Heart right ventricle (tissue), 16 donors: ENCODE results near the gene HSDL1. TPM values are rescaled to one million over a fixed set of nuclear protein-coding genes. Genes with fewer than 3 reads are reported as not detected.

Source experiments
- ATAC-seq, 8 donors: fragments of 200-7000 bp; cut with Tn5 transposase; one replicate each; pipeline ENCODE4 v1.9.1; 2020; ENCODE audit warnings: mild to moderate bottlenecking in 8 of 8, moderate library complexity in 8 of 8, moderate number of reproducible peaks in 1 of 8
- DNase-seq, 2 donors: peaks; one replicate each; pipeline ENCODE4 v3.0.0-alpha.2; 2020
- H3K27ac ChIP-seq, 10 donors: fragments of 200-600 bp; sonication (generic) in 2 of 10; one replicate each; pipeline versions ENCODE4 v1.5.0 to v1.8.0; 2020 to 2022; ENCODE audit warnings: mild to moderate bottlenecking in 3 of 10
- H3K27me3 ChIP-seq, 7 donors: fragments of 200-600 bp; one replicate each; pipeline ENCODE4 v1.8.0; 2021 to 2022; ENCODE audit warnings: mild to moderate bottlenecking in 2 of 7
- H3K36me3 ChIP-seq, 9 donors: fragments of 200-600 bp; sonication (generic) in 1 of 9; one replicate each; pipeline versions ENCODE4 v1.5.0 to v1.8.0; 2020 to 2022; ENCODE audit warnings: mild to moderate bottlenecking in 2 of 9
- H3K4me1 ChIP-seq, 9 donors: fragments of 200-600 bp; sonication (generic) in 1 of 9; one replicate each; pipeline versions ENCODE4 v1.5.0 to v1.8.0; 2020 to 2022; ENCODE audit warnings: mild to moderate bottlenecking in 4 of 9
- H3K4me3 ChIP-seq, 10 donors: fragments of 200-600 bp; sonication (generic) in 2 of 10; one replicate each; pipeline versions ENCODE4 v1.5.0 to v1.8.0; 2020 to 2022; ENCODE audit warnings: mild to moderate bottlenecking in 7 of 10, moderate library complexity in 2 of 10
- H3K9me3 ChIP-seq, 11 donors: fragments of 200-600 bp in 10 of 11; sonication (generic) in 2 of 11; one replicate each; pipeline versions ENCODE4 v1.5.0 to v1.8.0; 2013 to 2022; ENCODE audit warnings: mild to moderate bottlenecking in 2 of 11, control low read depth in 1 of 11, moderate library complexity in 1 of 11
- WGBS, 2 donors: extraction: QIAGEN DNeasy Blood & Tissue Kit; methylation state at CpG; one replicate each; pipeline ENCODE4 v1.1.7; 2013; ENCODE audit warnings: inconsistent platforms in 1 of 2; 5-methylcytosine and 5-hydroxymethylcytosine counted together
- intact Hi-C, 10 donors: fragments of 100-400 bp; cut with DNase I; formaldehyde crosslinking; loops; one replicate each; pipeline versions ENCODE4 v1.11.1 to v1.14.2; 2022
- polyA plus RNA-seq, 2 donors: library from polyadenylated mRNA; stranded (reverse); fragments of 200-250 nt; gene quantifications; one replicate each; pipeline ENCODE4 v1.2.3, GENCODE V29; 2013
- total RNA-seq, 10 donors: library from RNA; stranded (reverse); fragmentation: NEBNext Ultra II Directional in 3 of 10; extraction: Animal tissue kit (Norgen Biotek cat#: 25700) in 3 of 10; gene quantifications; one replicate each; pipeline versions ENCODE4 v1.2.1 to v1.2.4, GENCODE V29; 2021 to 2023
- TF ChIP-seq, protein P1 (sequence below), 9 donors: fragments of 200-600 bp; sonication (generic) in 2 of 9; IDR thresholded peaks; one replicate each; pipeline versions ENCODE4 v1.5.0 to v1.8.0; 2021 to 2022; ENCODE audit warnings: antibody characterized with exemption in 9 of 9, mild to moderate bottlenecking in 5 of 9, moderate library complexity in 1 of 9
- donor health status: Arrhythmogenic right ventricular cardiomyopathy.
- donor health status: ischemic (EF 13 %, LVEDD 7.1; RV severe dilation, severe dysfunction).
- donor health status: healthy with polysubstance abuse.
- donor health status: DM: no; HTN: yes; CAD: no.
- donor health status: DM: no; HTN: no; CAD: no.
- donor health status: ischemic (EF 25% LVEDD 6.9; RV normal size, moderate dysfunction).
- donor health status: ischemic (EF 25% LVEDD 5.7; RV mildly dilated, moderate dysfunction).
- donor health status: healthy.
- donor health status: DM: yes; HTN: yes; CAD: no.
- donor health status: Ischemic cardiomyopathy.
- donor health status: ischemic (EF 35%, LVEDD 5.7; RV mildly dilated, moderate dysfunction).
- donor health status: nonischemic (EF 11% LVEDD 7.7; RV severe dilation, severe dysfunction).
- donor health status: DM: yes; HTN: yes; CAD: no.
- donor health status: PGD.
- donor health status: ischemic (EF 29% LVEDD 5.4; RV normal size, mild dysfunction).
- donor health status: nonischemic (EF 23%, LVEDD 6.1; RV moderate dilation, normal function).

The HSDL1 gene
- total and polyA plus RNA-seq, 12 donors, result 9.9 to 38.5 (median 23.0) TPM

GRCh38 chr16:84169765-84170310, 24.9 kb upstream of the HSDL1 start:
- no peak for DNase-seq
- intact Hi-C loops, result loop anchor here in 2 of 10 donors (10.0 kb wide), 2 partner anchors 85 to 205 kb away; partner anchors contain the start of gene NECAB2 (in 2 of the 2)
- H3K4me3 ChIP-seq, result no peak overlapping the region
- no peak overlapping the region for H3K27ac ChIP-seq
- peaks cover 0 to 30% (median 7%) of the 10 kb centered on the region in 7 donors for H3K27me3 ChIP-seq
- peaks cover 0 to 2% (median 0%) of the 10 kb centered on the region in 9 donors for H3K4me1 ChIP-seq
- WGBS, 2 donors, result 73 to 79% methylated on average over 11 of the region's 11 CpGs
- no peaks in the 10 kb centered on the region for H3K36me3 ChIP-seq
- H3K9me3 ChIP-seq, result no peaks in the 10 kb centered on the region
- ATAC-seq, result peak in 1 of 8 donors; percentile 25
- TF ChIP-seq, protein P1, sequence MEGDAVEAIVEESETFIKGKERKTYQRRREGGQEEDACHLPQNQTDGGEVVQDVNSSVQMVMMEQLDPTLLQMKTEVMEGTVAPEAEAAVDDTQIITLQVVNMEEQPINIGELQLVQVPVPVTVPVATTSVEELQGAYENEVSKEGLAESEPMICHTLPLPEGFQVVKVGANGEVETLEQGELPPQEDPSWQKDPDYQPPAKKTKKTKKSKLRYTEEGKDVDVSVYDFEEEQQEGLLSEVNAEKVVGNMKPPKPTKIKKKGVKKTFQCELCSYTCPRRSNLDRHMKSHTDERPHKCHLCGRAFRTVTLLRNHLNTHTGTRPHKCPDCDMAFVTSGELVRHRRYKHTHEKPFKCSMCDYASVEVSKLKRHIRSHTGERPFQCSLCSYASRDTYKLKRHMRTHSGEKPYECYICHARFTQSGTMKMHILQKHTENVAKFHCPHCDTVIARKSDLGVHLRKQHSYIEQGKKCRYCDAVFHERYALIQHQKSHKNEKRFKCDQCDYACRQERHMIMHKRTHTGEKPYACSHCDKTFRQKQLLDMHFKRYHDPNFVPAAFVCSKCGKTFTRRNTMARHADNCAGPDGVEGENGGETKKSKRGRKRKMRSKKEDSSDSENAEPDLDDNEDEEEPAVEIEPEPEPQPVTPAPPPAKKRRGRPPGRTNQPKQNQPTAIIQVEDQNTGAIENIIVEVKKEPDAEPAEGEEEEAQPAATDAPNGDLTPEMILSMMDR (IDR thresholded peaks at IDR 0.05), result no peak

DNA sequence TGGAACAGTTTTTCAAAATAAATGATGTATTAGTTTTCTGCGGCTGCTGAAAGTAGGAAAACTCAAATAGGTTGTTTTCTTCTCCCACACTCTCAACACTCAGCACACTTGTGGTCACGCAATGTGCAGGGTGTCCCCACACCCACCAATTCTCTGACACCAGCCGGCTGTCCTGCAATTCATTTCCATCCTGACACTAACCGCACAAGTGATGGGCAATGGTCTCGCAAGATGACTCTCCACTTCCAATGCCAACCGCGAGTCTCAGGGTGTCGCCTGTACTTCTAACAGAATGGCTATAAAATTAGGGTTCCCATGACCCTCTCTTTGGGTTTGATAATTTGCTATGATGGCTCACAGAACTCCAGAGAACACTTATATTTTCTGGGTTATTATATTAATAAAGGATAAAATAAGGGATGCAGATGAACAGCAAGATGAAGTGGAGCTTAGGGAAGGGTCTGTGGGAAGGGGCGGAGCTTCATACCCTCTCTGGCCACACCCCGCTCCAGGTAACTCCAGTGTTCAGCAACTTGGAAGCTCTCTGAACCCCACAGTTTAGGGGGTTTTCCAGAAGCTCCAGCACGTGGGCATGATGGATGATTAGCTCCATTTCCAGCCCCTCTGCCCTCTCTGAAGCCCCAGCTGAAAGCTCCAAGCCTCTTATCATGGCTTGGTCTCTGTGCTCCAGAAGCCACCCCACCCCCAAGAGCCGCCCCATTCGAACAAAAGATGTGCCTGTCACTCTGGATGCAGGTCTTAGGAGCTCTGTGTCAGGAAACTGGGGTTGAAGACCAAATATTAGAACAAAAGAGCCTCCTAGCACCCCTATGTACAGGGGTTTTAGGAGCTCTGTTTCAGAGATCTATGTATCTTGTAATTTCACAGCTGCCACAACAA, 22.1 kb upstream of the HSDL1 start:
- Histone ChIP-seq H3K27me3 (peaks cover 0 to 30% (median 7%) of the 10 kb centered on the region in 7 donors), H3K36me3 (no peaks in the 10 kb centered on the region), H3K4me3 (no peak overlapping the region), H3K9me3 (no peaks in the 10 kb centered on the region), H3K4me1 (no peaks in the 10 kb centered on the region), H3K27ac (no peak overlapping the region)
- intact Hi-C loops, result no loop called here
- WGBS, 2 donors, result 76 to 83% methylated on average over 13 of the region's 13 CpGs
- no peak for DNase-seq
- TF ChIP-seq, protein P1 (IDR thresholded peaks at IDR 0.05), result no peak
- ATAC-seq, result no peak

- TF ChIP-seq, protein P1 (IDR thresholded peaks at IDR 0.05), result no peak
- Histone ChIP-seq H3K36me3 (no peaks in the 10 kb centered on the region), H3K27me3 (peaks cover 0 to 42% (median 7%) of the 10 kb centered on the region in 7 donors), H3K4me1 (no peaks in the 10 kb centered on the region), H3K4me3 (no peak overlapping the region), H3K9me3 (no peaks in the 10 kb centered on the region), H3K27ac (no peak overlapping the region)
- intact Hi-C loops, result no loop called here
- DNase-seq, result no peak
- 85 to 86% methylated on average over 7 of the region's 7 CpGs for WGBS, 2 donors
- ATAC-seq, result no peak
Observed at GRCh38 chr16:84165746-84166145, 20.8 kb upstream of the HSDL1 start.

DNA sequence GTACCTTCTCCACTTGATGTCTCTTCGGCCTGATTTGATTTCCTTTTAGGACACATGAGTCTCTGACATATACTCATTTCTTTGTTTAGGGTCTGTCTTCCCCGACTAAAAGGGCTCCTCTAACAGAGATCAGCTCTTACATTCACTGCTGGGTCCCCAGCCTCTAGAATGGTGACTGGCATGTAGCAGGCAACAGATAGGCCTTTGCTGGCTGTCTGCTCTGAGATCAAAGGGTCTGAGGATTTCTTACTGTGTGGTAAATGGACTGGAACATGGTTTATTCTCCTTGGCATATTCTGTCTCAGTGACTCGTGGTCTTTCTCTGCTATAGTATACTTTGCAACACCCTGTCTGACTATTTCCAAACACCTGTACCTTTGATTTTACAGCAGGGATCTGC, 16.8 kb upstream of the HSDL1 start:
- Histone ChIP-seq H3K27me3 (peaks cover 0 to 41% (median 7%) of the 10 kb centered on the region in 7 donors), H3K36me3 (no peaks in the 10 kb centered on the region), H3K4me1 (no peaks in the 10 kb centered on the region), H3K9me3 (no peaks in the 10 kb centered on the region), H3K4me3 (no peak overlapping the region), H3K27ac (no peak overlapping the region)
- ATAC-seq (no peak), DNase-seq (no peak)
- 72 to 78% methylated on average over 3 of the region's 3 CpGs for WGBS, 2 donors
- TF ChIP-seq, protein P1 (IDR thresholded peaks at IDR 0.05), result no peak
- intact Hi-C loops, result no loop called here
